ENCODE results near the gene SERPINA6.
"Not testable (repeated sequence)": the region's sequence is repeated elsewhere in the genome, so short reads cannot be mapped to it uniquely, and the experiment has no call there.

The SERPINA6 gene

DNA sequence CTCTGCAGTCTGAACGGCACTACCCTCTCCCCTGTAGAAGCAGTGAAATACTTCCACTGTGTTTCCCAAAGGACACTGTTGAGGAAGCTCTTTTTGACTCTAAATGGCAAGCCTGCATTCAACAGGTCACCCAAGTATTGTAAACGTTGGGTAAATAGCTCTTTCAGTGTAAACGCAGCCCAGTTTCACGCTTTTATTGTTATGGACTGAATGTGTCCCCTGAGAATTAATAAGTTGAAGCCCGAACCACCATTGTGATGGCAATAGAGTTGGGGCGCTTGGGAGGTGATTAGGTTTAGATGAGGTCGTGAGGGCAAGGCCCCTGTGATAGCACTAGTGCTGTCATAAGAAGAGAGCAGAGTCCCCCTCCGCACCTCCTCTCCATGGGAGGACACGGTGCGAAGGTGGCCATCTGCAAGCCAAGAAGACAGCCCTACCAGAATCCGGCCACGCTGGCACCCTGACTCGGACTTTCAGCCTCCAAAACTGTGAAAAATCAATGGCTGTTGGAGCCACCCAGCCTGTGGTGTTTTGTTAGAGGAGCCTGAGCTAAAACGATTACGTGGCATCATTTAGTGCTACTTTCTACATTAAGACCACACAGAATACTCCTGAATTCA lies 31.1 kb downstream of the SERPINA6 start:
- DNase-seq (ENCODE audit: low read depth) = no peak

- no peak for DNase-seq (ENCODE audit: low read depth)
These were observed 31.8 kb downstream of the SERPINA6 start for GRCh38 chr14:94291159-94291905.

DNA sequence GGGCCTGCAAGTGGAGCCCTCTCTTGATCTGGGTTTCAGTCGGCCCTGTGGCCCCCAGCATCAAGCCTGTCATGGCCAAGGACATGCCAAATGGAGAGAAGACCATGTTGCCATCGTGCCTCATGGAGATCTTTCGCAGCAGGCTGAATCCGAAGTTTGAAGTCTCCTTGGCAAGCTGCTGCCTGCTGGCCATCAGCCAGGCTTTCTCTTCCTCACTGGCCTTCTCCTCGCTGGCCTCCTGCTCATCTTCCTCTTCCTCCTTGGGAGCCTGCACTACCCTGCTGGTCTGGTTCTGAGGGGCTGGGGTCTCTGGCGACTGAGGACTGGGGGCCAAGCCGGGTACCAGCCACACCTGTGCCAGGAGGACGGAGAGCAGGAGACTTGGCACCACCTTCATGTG lies 32.9 kb downstream of the SERPINA6 start:
- DNase-seq (ENCODE audit: low read depth) = no peak

GRCh38 chr14:94288610-94289465 lies 34.3 kb downstream of the SERPINA6 start:
- DNase-seq (ENCODE audit: low read depth) = no peak

DNA sequence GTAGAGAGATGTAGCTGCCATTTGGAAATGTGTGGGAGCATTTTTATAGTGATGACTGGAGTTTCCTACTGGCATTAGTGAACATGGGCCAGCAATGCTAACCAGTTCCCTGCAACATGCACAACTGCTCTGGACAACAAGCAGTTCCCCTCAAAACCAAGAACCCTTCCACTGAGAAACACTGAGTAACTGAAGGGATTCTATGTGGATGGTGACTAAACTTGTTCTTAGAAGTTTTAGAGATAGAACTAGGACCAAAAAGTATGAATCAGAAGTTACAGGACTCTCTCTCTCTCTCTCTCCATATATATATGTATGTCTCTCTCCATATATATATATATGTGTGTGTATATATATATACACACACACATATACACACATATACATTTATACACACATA lies 38.0 kb downstream of the SERPINA6 start:
- DNase-seq (ENCODE audit: low read depth) = no peak

- no peak for DNase-seq (ENCODE audit: low read depth)
These were observed 38.9 kb downstream of the SERPINA6 start for GRCh38 chr14:94284221-94284620.

- no peak for DNase-seq (ENCODE audit: low read depth)
These were observed 40.0 kb downstream of the SERPINA6 start for GRCh38 chr14:94282991-94283723.

- DNase-seq (ENCODE audit: low read depth) = no peak
These were observed 44.4 kb downstream of the SERPINA6 start for GRCh38 chr14:94278731-94279130.

DNA sequence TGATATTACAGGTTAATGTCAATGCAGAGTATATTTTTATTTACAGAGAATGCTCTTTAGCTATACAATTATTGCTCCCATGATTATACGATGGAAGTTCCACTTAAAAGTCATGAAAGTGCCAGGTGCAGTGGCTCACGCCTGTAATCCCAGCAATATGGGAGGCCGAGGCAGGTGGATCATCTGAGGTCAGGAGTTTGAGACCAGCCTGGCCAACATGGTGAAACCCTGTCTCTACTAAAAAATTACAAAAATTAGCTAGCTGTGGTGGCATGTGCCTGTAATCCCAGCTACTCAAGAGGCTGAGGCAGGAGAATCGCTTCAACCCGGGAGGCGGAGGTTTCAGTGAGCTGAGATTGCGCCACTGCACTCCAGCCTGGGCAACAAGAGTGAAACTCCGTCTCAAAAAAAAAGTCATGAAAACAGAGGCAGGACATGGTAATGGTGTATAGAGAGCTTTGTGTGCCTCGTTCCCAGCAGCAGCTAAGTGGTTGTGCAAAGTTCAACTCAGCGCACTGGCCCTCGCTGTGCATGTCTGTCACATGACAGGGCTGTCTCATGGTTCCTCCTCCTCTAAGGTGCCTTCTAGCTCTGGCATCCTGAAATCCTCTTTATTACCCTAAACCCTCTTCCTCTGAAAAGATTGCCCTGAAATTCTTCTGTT lies 46.1 kb downstream of the SERPINA6 start:
- not testable (repeated sequence) for DNase-seq (ENCODE audit: low read depth)

GRCh38 chr14:94269156-94269555 lies 54.0 kb downstream of the SERPINA6 start:
- no peak for DNase-seq (ENCODE audit: low read depth)

- not testable (repeated sequence) for DNase-seq (ENCODE audit: low read depth)
These were observed 54.6 kb downstream of the SERPINA6 start for GRCh38 chr14:94268582-94268981.

DNA sequence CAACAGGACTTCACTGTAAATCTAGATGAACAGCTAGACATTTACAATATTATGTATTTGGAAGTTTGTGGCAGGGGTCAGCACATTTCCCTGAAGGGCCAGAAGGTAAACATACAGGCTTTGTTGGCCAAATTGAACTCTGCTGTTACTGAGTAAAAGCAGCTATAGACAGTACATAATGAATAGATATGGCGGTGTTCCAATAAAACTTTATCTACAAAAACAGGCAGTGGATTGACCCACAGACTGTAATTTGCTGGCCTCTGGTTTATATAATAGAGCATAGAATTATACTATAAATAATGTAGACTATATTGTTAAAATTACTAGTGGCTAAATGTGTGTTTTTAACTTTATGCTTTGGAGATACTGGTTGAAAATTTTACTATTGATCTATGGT lies 55.8 kb downstream of the SERPINA6 start:
- no peak for DNase-seq (ENCODE audit: low read depth)

DNA sequence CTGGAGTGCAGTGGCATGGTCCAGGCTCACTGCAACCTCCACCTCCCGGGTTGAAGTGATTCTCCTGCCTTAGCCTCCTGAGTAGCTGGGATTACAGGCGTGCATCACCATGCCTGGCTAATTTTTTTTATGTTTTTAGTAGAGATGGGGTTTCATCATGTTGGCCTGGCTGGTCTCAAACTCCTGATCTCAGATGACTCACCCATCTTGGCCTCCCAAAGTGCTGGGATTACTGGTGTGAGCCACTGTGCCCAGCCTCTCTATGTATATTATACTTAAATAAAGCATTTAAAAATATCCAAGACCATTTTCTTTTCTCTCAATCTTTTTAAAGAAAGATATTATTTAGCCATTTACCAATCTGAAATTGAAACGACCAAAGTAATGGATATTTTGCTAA lies 58.9 kb downstream of the SERPINA6 start:
- not testable (repeated sequence) for DNase-seq (ENCODE audit: low read depth)
